HUES48 (cell line): ENCODE results near the gene RORB.
A peak's percentile ranks its signal among the peaks of the same experiment; 100 is the strongest.

ENCODE experiments used
- H3K27ac ChIP-seq: one replicate; pipeline ENCODE4 v1.7.0; 2013; ENCODE audit warnings: low read depth, low read length, inconsistent platforms
- H3K27me3 ChIP-seq: 2 replicates; pipeline ENCODE4 v1.6.1; 2013; ENCODE audit warnings: mild to moderate bottlenecking, low read length; ENCODE audit not compliant: control insufficient read depth, insufficient read depth
- H3K36me3 ChIP-seq: 2 replicates; pipeline ENCODE4 v1.6.1; 2013; ENCODE audit warnings: low read length; ENCODE audit not compliant: control insufficient read depth, insufficient read depth
- H3K4me1 ChIP-seq: 2 replicates; pipeline ENCODE4 v1.6.1; 2013; ENCODE audit warnings: mild to moderate bottlenecking, low read length; ENCODE audit not compliant: control insufficient read depth, insufficient read depth
- H3K4me3 ChIP-seq: 2 replicates; pipeline ENCODE4 v1.5.1; 2013; ENCODE audit warnings: mild to moderate bottlenecking, low read depth, low read length
- H3K9ac ChIP-seq: 2 replicates; pipeline ENCODE4 v1.6.1; 2013; ENCODE audit warnings: mild to moderate bottlenecking, low read depth, low read length, moderate library complexity
- H3K9me3 ChIP-seq: 2 replicates; pipeline ENCODE4 v1.6.1; 2013; ENCODE audit warnings: low read length; ENCODE audit not compliant: control insufficient read depth, insufficient read depth

RORB gene

DNA sequence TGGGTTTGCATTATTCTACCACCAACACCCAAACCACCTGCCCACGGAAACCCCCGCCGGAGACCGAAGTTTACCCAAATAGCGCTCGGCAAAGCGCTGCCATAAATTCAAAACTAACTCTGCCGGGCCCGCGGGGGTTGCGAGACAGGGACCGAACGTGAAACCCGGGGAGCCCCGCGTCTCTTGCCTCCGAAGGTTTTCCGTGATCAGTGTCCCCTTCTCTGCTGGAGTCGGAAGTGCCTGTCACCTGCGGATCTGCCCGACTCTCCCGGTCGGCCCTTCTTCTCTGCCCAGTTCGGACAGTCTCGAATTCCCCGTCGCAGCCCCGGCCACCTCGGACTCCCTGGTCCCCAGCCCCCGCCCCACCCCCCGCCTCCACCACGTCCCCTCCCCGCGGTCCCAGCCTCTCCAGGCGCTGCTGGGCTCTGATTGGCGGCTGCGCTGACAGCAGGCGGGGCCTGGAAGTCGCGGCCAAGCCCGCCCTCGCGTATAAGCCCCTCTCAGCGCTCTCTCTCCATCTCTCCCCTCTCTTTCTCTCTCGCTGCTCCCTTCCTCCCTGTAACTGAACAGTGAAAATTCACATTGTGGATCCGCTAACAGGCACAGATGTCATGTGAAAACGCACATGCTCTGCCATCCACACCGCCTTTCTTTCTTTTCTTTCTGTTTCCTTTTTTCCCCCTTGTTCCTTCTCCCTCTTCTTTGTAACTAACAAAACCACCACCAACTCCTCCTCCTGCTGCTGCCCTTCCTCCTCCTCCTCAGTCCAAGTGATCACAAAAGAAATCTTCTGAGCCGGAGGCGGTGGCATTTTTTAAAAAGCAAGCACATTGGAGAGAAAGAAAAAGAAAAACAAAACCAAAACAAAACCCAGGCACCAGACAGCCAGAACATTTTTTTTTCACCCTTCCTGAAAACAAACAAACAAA is at the start of gene RORB:
Gene RORB, plus strand, starts transcription at position 517 of the 929 bp plus-strand sequence. CDS start 642 bp downstream, outside the sequence.
- Histone ChIP-seq H3K4me3 (peak within 1 kb of the TSS; percentile 83), H3K36me3 (no peaks in the 10 kb centered on the region), H3K4me1 (peaks cover 54% of the 10 kb centered on the region), H3K9me3 (no peaks in the 10 kb centered on the region), H3K27ac (no peak within 1 kb of the TSS), H3K27me3 (peaks cover 53% of the 10 kb centered on the region), H3K9ac (0 out of 2 replicates have a peak within 1 kb of the TSS, but pooled peaks have one; percentile 23)

DNA sequence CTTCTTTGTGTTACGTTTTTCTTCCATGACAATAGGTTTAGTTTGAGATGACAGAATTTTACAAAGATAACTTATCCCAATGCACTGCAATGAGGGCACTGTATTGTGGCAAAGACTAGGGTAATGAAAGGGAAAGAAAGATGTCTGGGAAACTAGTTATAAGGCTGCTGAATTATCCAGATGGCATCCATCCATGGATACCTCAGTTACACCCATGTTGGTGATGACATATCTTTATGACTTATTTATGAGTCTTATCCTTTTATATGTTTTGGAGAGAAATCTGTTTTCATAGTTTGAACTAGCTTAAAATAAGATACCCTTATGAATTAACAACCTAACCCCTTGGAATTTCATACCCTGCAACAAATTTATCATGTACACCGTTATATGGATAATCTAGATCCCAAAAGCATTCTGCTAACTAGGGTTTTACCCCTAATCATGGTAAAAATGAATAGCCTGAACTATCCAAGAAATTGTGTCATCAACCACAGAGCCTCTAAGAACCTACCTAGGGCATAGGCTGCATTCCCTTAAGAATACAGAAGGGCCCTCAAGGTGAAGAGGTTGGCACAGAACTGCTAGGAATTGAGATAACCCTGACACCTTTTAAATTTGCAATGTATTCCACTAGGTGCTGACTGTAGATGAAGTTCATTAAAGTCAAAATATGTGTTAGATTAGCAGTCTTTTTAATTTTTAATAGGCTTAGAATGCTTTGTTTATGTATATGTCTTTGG is 49.5 kb upstream of the RORB start:
- Histone ChIP-seq H3K27ac (no peak overlapping the region), H3K36me3 (no peaks in the 10 kb centered on the region), H3K27me3 (no peaks in the 10 kb centered on the region), H3K4me3 (no peak overlapping the region), H3K9me3 (no peaks in the 10 kb centered on the region), H3K9ac (no peak overlapping the region), H3K4me1 (no peaks in the 10 kb centered on the region; the same call in 1 of the 2 replicates)

- Histone ChIP-seq H3K27me3 (no peaks in the 10 kb centered on the region), H3K9me3 (no peaks in the 10 kb centered on the region), H3K9ac (no peak overlapping the region), H3K27ac (no peak overlapping the region), H3K4me1 (no peaks in the 10 kb centered on the region; the same call in 1 of the 2 replicates), H3K36me3 (no peaks in the 10 kb centered on the region), H3K4me3 (no peak overlapping the region)
Measured at GRCh38 chr9:74449060-74449459, 48.1 kb upstream of the RORB start.

GRCh38 chr9:74458832-74459231 is 38.3 kb upstream of the RORB start:
- H3K9me3 ChIP-seq = no peaks in the 10 kb centered on the region
- H3K27ac ChIP-seq = no peak overlapping the region
- no peak overlapping the region for H3K9ac ChIP-seq
- H3K27me3 ChIP-seq = no peaks in the 10 kb centered on the region
- H3K4me1 ChIP-seq = peaks cover 15% of the 10 kb centered on the region; the same call in 1 of the 2 replicates
- no peaks in the 10 kb centered on the region for H3K36me3 ChIP-seq
- H3K4me3 ChIP-seq = no peak overlapping the region

GRCh38 chr9:74463825-74464224 is 33.3 kb upstream of the RORB start:
- 0 out of 2 replicates have a peak, but pooled peaks cover 2% of the 10 kb centered on the region for H3K4me1 ChIP-seq
- H3K9ac ChIP-seq = no peak overlapping the region
- H3K36me3 ChIP-seq = no peaks in the 10 kb centered on the region
- no peak overlapping the region for H3K4me3 ChIP-seq
- no peaks in the 10 kb centered on the region for H3K9me3 ChIP-seq
- no peak overlapping the region for H3K27ac ChIP-seq
- H3K27me3 ChIP-seq = no peaks in the 10 kb centered on the region

DNA sequence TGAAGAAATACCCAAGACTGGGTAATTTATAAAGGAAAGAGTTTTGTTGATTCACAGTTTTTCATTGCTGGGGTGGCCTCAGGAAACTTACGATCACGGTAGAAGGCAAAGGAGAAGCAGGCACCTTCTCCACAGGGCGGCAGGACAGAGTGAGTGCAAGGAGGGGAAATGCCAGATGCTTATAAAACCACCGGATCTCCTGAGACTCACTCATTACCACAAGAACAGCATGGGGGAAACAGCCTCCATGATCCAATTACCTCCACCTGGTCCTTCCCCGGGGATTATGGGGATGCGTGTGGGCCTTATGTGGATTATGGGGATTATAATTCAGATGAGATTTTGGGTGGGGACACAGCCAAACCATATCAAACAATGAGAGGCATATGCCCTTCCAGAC is 18.5 kb upstream of the RORB start:
- Histone ChIP-seq H3K27me3 (no peaks in the 10 kb centered on the region), H3K9me3 (peaks cover 13% of the 10 kb centered on the region), H3K4me1 (no peaks in the 10 kb centered on the region), H3K9ac (no peak overlapping the region), H3K36me3 (no peaks in the 10 kb centered on the region), H3K4me3 (no peak overlapping the region), H3K27ac (no peak overlapping the region)

DNA sequence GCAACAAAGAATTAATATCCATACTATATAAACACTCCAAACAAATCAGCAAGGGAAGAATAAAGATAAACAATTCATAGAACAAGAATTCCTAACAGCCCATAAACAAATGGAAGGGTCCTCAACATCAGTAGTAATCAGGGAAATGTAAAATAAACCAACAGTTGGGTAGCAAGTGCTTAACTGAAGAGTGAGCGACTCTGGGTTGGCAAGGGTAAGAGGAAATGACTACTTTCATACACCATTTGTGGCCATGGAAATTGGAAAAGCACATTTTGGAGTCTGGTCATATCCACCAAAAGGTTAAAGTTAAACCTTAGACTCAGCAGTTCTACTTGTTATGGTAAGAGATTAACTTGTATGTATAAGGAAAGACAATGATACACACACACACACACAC is 17.4 kb upstream of the RORB start:
- H3K9me3 ChIP-seq = peaks cover 13% of the 10 kb centered on the region
- no peak overlapping the region for H3K27ac ChIP-seq
- no peak overlapping the region for H3K9ac ChIP-seq
- no peaks in the 10 kb centered on the region for H3K27me3 ChIP-seq
- H3K36me3 ChIP-seq = no peaks in the 10 kb centered on the region
- H3K4me1 ChIP-seq = no peaks in the 10 kb centered on the region
- no peak overlapping the region for H3K4me3 ChIP-seq

- peaks cover 23% of the 10 kb centered on the region for H3K4me1 ChIP-seq
- no peaks in the 10 kb centered on the region for H3K27me3 ChIP-seq
- H3K36me3 ChIP-seq = no peaks in the 10 kb centered on the region
- H3K9ac ChIP-seq = no peak overlapping the region
- H3K27ac ChIP-seq = no peak overlapping the region
- H3K4me3 ChIP-seq = no peak overlapping the region
- no peaks in the 10 kb centered on the region for H3K9me3 ChIP-seq
Measured at GRCh38 chr9:74487395-74487794, 9.7 kb upstream of the RORB start.

GRCh38 chr9:74493512-74493911 is 3.6 kb upstream of the RORB start:
- H3K9me3 ChIP-seq = no peaks in the 10 kb centered on the region
- peaks cover 17% of the 10 kb centered on the region for H3K27me3 ChIP-seq
- H3K4me1 ChIP-seq = peaks cover 44% of the 10 kb centered on the region
- H3K36me3 ChIP-seq = no peaks in the 10 kb centered on the region
- peak overlapping the region; percentile 39 for H3K27ac ChIP-seq
- no peak overlapping the region for H3K9ac ChIP-seq
- H3K4me3 ChIP-seq = no peak overlapping the region

GRCh38 chr9:74494490-74494889 is 2.6 kb upstream of the RORB start:
- Histone ChIP-seq H3K9ac (no peak overlapping the region), H3K27me3 (peaks cover 27% of the 10 kb centered on the region), H3K9me3 (no peaks in the 10 kb centered on the region), H3K27ac (peak overlapping the region; percentile 4), H3K4me3 (no peak overlapping the region; the same call in 1 of the 2 replicates), H3K4me1 (peaks cover 42% of the 10 kb centered on the region), H3K36me3 (no peaks in the 10 kb centered on the region)

DNA sequence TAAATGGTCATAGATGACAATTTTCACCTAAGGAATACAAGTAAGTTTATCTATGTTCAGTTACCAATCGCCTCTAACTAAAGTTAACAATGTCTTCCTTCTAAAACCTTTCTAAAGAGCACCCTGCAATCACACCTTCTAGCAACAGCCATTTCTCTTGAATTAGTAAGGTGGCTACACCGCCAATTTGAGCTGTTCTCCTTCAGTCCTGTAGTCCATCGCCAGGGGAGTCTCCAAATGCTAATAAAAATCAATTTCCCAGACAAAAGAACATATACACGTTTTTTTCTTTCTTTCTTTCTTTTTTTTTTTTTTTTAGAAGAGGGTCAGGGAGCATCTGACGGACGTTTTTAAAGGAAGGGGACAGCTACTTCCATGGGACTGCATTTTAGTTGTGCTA is 729 bp upstream of the RORB start:
- Histone ChIP-seq H3K9me3 (no peaks in the 10 kb centered on the region), H3K4me1 (peaks cover 55% of the 10 kb centered on the region), H3K36me3 (no peaks in the 10 kb centered on the region), H3K9ac (no peak overlapping the region), H3K4me3 (peak overlapping the region; percentile 83), H3K27ac (no peak overlapping the region), H3K27me3 (peaks cover 46% of the 10 kb centered on the region)
